MM.1S (cell line): ENCODE results near the gene FAM3B.

ENCODE experiments used
- CTCF ChIP-seq: fragments of 300-600 bp; sonication (generic); IDR thresholded peaks from 2 replicates; pipeline ENCODE4 v1.5.1; 2016; ENCODE audit warnings: antibody characterized with exemption, low read length, mixed read lengths
- EZH2phosphoT487 ChIP-seq: fragments of 300-600 bp; sonication (generic); IDR thresholded peaks from 2 replicates; pipeline ENCODE4 v1.6.1; 2018; ENCODE audit warnings: antibody characterized with exemption, low read length

- no peak for TF ChIP-seq CTCF
- TF ChIP-seq EZH2phosphoT487, result no peak
These were observed 57.2 kb downstream of the FAM3B start for GRCh38 chr21:41373763-41374162.
